ENCODE measurements around the gene IFITM10. TPM values are rescaled to one million over a fixed set of nuclear protein-coding genes. Genes with fewer than 3 reads are reported as not detected.

Gene IFITM10
- total and polyA plus RNA-seq, 2 donors (not counting 1 experiment from before 2014, with no cell fraction given): 0.09 to 1.7 TPM

- peaks cover 0 to 6% (median 0%) of the 10 kb centered on the region in 4 experiments for H3K27me3 ChIP-seq (replicated peaks in 1 of 4; ENCODE audit: control extremely low read depth in 1 of 4, control insufficient read depth in 3 of 4, insufficient read depth in 4 of 4, low read length in 3 of 4)
- peaks cover 0 to 25% (median 16%) of the 10 kb centered on the region in 3 donors for H3K9me3 ChIP-seq (ENCODE audit: control extremely low read depth in 1 of 3, control insufficient read depth in 2 of 3, insufficient read depth in 1 of 3, low read length in 2 of 3)
- no peak for TF ChIP-seq CTCF (IDR thresholded peaks at IDR 0.05)
- TF ChIP-seq EZH2 (IDR thresholded peaks at IDR 0.05; ENCODE audit: borderline replicate concordance, insufficient read depth, low read depth, low read length, poor library complexity, severe bottlenecking): no peak
- H3K9ac ChIP-seq (ENCODE audit: low read length): no peak overlapping the region
- CTCF ChIA-PET: no interaction called here
- no peak overlapping the region for H2AFZ ChIP-seq (ENCODE audit: insufficient read depth, low read depth, low read length, poor library complexity, severe bottlenecking)
- no peaks in the 10 kb centered on the region for H4K20me1 ChIP-seq (ENCODE audit: control insufficient read depth, insufficient read depth, low read length, poor library complexity, severe bottlenecking)
- H3K27ac ChIP-seq (ENCODE audit: low read length in 2 of 2): no peak overlapping the region
- H3K4me1 ChIP-seq (ENCODE audit: control insufficient read depth in 2 of 2, insufficient read depth in 2 of 2, low read length in 2 of 2): peaks cover 21 to 30% of the 10 kb centered on the region in 2 donors
- ATAC-seq (ENCODE audit: low read depth): no peak
- no peak for DNase-seq
- H3K4me3 ChIP-seq (ENCODE audit: control extremely low read depth in 1 of 5, extremely low read depth in 1 of 5, insufficient read depth in 1 of 5, low read depth in 2 of 5, low read length in 4 of 5): no peak overlapping the region
- H3K36me3 ChIP-seq (replicated peaks in 1 of 2; ENCODE audit: control extremely low read depth in 1 of 2, control insufficient read depth in 1 of 2, extremely low read depth in 1 of 2, insufficient read depth in 2 of 2, low read length in 1 of 2): no peaks in the 10 kb centered on the region
- Mint-ChIP-seq H3K9me3 (ENCODE audit: insufficient read depth) (peaks cover 18% of the 10 kb centered on the region), H3K4me3 (no peak overlapping the region), H3K27me3 (peaks cover 35% of the 10 kb centered on the region), H3K27ac (no peak overlapping the region), H3K4me1 (peaks cover 31% of the 10 kb centered on the region)
- intact Hi-C loops (cut with micrococcal nuclease): no loop called here
- no peak overlapping the region for H3K4me2 ChIP-seq (replicated peaks; ENCODE audit: low read depth, low read length, poor library complexity, severe bottlenecking)
- POLR2A ChIA-PET: no interaction called here
- H3K79me2 ChIP-seq (ENCODE audit: control insufficient read depth, insufficient read depth, low read length): no peaks in the 10 kb centered on the region
- WGBS (ENCODE audit: insufficient coverage): 85% methylated on average over 14 of the region's 14 CpGs
Observed at GRCh38 chr11:1733009-1733715, 17.2 kb downstream of the IFITM10 start.

DNA sequence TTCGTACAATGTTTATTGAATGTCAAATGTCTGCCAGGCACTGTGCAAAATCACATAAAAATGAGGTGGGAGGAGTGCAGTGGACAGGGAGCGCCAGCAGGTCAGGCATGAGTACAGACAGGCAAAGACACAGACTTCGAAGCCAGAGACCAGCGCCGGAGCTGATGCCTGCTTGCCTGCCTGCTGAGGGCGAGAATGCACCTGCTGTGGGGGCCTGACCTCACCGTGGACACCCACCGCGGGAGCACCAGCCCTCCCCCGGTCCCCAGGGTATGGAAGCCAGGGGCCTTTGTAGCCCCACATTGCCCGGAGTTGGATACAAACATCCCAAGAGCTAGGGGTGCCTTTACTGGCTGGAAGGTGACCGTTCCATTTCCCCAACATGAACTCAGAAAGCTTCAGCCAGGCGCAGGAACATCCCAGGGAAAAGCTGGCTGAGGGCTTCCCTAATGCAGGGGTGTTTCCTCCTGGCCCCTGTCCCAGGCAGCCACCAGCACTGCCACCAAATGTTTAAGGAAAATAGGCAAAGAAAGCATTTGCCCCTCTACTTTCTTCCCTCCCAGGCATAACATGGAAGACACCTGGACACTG, 17.9 kb downstream of the IFITM10 start:
- intact Hi-C loops (cut with micrococcal nuclease): no loop called here
- CTCF ChIA-PET: no interaction called here
- peaks cover 13% of the 10 kb centered on the region for H3K9me3 Mint-ChIP-seq (ENCODE audit: insufficient read depth)
- Histone ChIP-seq H3K4me3 (ENCODE audit: control extremely low read depth in 1 of 5, extremely low read depth in 1 of 5, insufficient read depth in 1 of 5, low read depth in 2 of 5, low read length in 4 of 5) (no peak overlapping the region), H3K79me2 (ENCODE audit: control insufficient read depth, insufficient read depth, low read length) (no peaks in the 10 kb centered on the region), H3K4me2 (replicated peaks; ENCODE audit: low read depth, low read length, poor library complexity, severe bottlenecking) (no peak overlapping the region), H4K20me1 (ENCODE audit: control insufficient read depth, insufficient read depth, low read length, poor library complexity, severe bottlenecking) (no peaks in the 10 kb centered on the region), H3K27ac (ENCODE audit: low read length in 2 of 2) (no peak overlapping the region), H2AFZ (ENCODE audit: insufficient read depth, low read depth, low read length, poor library complexity, severe bottlenecking) (no peak overlapping the region), H3K27me3 (replicated peaks in 1 of 4; ENCODE audit: control extremely low read depth in 1 of 4, control insufficient read depth in 3 of 4, insufficient read depth in 4 of 4, low read length in 3 of 4) (peaks cover 0 to 6% (median 0%) of the 10 kb centered on the region in 4 experiments), H3K9ac (ENCODE audit: low read length) (no peak overlapping the region), H3K36me3 (replicated peaks in 1 of 2; ENCODE audit: control extremely low read depth in 1 of 2, control insufficient read depth in 1 of 2, extremely low read depth in 1 of 2, insufficient read depth in 2 of 2, low read length in 1 of 2) (no peaks in the 10 kb centered on the region), H3K9me3 (ENCODE audit: control extremely low read depth in 1 of 3, control insufficient read depth in 2 of 3, insufficient read depth in 1 of 3, low read length in 2 of 3) (peaks cover 0 to 21% (median 16%) of the 10 kb centered on the region in 3 donors), H3K4me1 (ENCODE audit: control insufficient read depth in 2 of 2, insufficient read depth in 2 of 2, low read length in 2 of 2) (peaks cover 22 to 34% of the 10 kb centered on the region in 2 donors)
- DNase-seq: no peak
- H3K27me3 Mint-ChIP-seq: peaks cover 29% of the 10 kb centered on the region
- 74% methylated on average over 12 of the region's 13 CpGs for WGBS (ENCODE audit: insufficient coverage)
- POLR2A ChIA-PET: no interaction called here
- peaks cover 35% of the 10 kb centered on the region for H3K4me1 Mint-ChIP-seq
- no peak overlapping the region for H3K4me3 Mint-ChIP-seq
- H3K27ac Mint-ChIP-seq: no peak overlapping the region
- ATAC-seq (ENCODE audit: low read depth): no peak
- TF ChIP-seq EZH2 (IDR thresholded peaks at IDR 0.05; ENCODE audit: borderline replicate concordance, insufficient read depth, low read depth, low read length, poor library complexity, severe bottlenecking) (no peak), CTCF (IDR thresholded peaks at IDR 0.05) (no peak)

All from B cell (primary cell).